HepG2 (cell line): ENCODE data around the gene RAD51C. TPM values are rescaled to one million over a fixed set of nuclear protein-coding genes. Genes with fewer than 3 reads are reported as not detected.
A peak's percentile ranks its signal among the peaks of the same experiment; 100 is the strongest.
"Not testable (repeated sequence)": the region's sequence is repeated elsewhere in the genome, so short reads cannot be mapped to it uniquely, and the experiment has no call there.

Experiments used
- ATAC-seq: fragments of 200-7000 bp; cut with Tn5 transposase; 3 replicates; pipeline ENCODE4 v1.9.1; 2020; ENCODE audit warnings: mild to moderate bottlenecking, moderate library complexity
- BruUV-seq: library from RNA; stranded (reverse); fragments of 400-500 nt; replicated peaks from 2 replicates; lab custom pipeline; 2021; lab: Mats Ljungman, UMichigan
- CTCF ChIA-PET: fragments of 300-600 bp; formaldehyde crosslinking; extraction: SDS; loops from one replicate; lab custom pipeline; 2021; ENCODE audit warnings: low total read pairs, inconsistent platforms, low intra/inter-chr PET ratio; lab: Yijun Ruan, JAX
- POLR2A ChIA-PET: fragments of 350-600 bp; sonication (Branson Sonifier 250); formaldehyde crosslinking; loops from one replicate; lab custom pipeline; 2020; ENCODE audit warnings: antibody characterized with exemption, inconsistent platforms; lab: Yijun Ruan, JAX
- DNase-seq: peaks from one replicate; pipeline ENCODE4 v3.0.0-alpha.2; 2015; ENCODE audit warnings: low spot score
- FAIRE-seq: peaks from 3 replicates; lab custom pipeline; 2011; peaks lifted over from hg19 to GRCh38; lab: Jason Lieb, UNC
- H2AFZ ChIP-seq: one replicate; pipeline ENCODE4 v1.6.1; 2011; ENCODE audit warnings: low read length, inconsistent platforms
- H3K27ac ChIP-seq: fragments of 300-600 bp; 3 replicates; pipeline ENCODE4 v1.8.0; 2011; ENCODE audit warnings: mixed run types, mild to moderate bottlenecking, mixed read lengths, low read length, inconsistent platforms; ENCODE audit not compliant: insufficient read depth; ENCODE audit errors: extremely low read length
- H3K27me3 ChIP-seq, 2 experiments: fragments of 200-600 bp in 1 of 2; 2 replicates in 1 of 2; 3 replicates in 1 of 2; pipeline versions ENCODE4 v1.6.0 to v1.8.0; 2011; ENCODE audit warnings: low read length in 2 of 2, mild to moderate bottlenecking in 2 of 2, moderate library complexity in 2 of 2, inconsistent platforms in 1 of 2; ENCODE audit not compliant: insufficient read depth in 2 of 2, control insufficient read depth in 1 of 2
- H3K36me3 ChIP-seq, 2 experiments: fragments of 200-600 bp in 1 of 2; replicated peaks in 1 of 2; 2 replicates in 1 of 2; 3 replicates in 1 of 2; pipeline versions ENCODE4 v1.5.1 to v1.8.0; 2011; ENCODE audit warnings: low read length in 2 of 2, inconsistent platforms in 1 of 2; ENCODE audit not compliant: insufficient read depth in 2 of 2, control insufficient read depth in 1 of 2
- H3K4me1 ChIP-seq: 2 replicates; pipeline ENCODE4 v1.5.1; 2012; ENCODE audit warnings: low read length, inconsistent platforms; ENCODE audit not compliant: insufficient read depth
- H3K4me2 ChIP-seq: 2 replicates; pipeline ENCODE4 v1.6.0; 2011; ENCODE audit warnings: low read depth, low read length, inconsistent platforms
- H3K4me3 ChIP-seq, 3 experiments: fragments of 200-600 bp in 1 of 3; sonication (generic), shearing (Covaris generic) in 1 of 3; replicated peaks in 1 of 3; 2 replicates each; pipeline ENCODE4 v1.5.1; 2011 to 2016; ENCODE audit warnings: low read length in 3 of 3, inconsistent platforms in 2 of 3, low read depth in 2 of 3, mild to moderate bottlenecking in 2 of 3, control low read depth in 1 of 3, mixed read lengths in 1 of 3; ENCODE audit not compliant: insufficient read depth in 1 of 3
- H3K79me2 ChIP-seq: one replicate; pipeline ENCODE4 v1.6.1; 2011; ENCODE audit warnings: low read length, inconsistent platforms; ENCODE audit not compliant: insufficient read depth
- H3K9ac ChIP-seq: 2 replicates; pipeline ENCODE4 v1.6.0; 2011; ENCODE audit warnings: mild to moderate bottlenecking, low read depth, low read length, inconsistent platforms; ENCODE audit not compliant: insufficient read depth
- H3K9me3 ChIP-seq: 2 replicates; pipeline ENCODE4 v1.5.1; 2012; ENCODE audit warnings: mild to moderate bottlenecking, low read length
- H4K20me1 ChIP-seq: 2 replicates; pipeline ENCODE4 v1.6.0; 2011; ENCODE audit warnings: inconsistent platforms, mild to moderate bottlenecking, low read length, moderate library complexity; ENCODE audit not compliant: insufficient read depth
- BHLHE40 ChIP-seq: IDR thresholded peaks from 2 replicates; pipeline ENCODE4 v1.6.1; 2011; ENCODE audit warnings: low read length, improper control_type of control experiment
- ZEB1 ChIP-seq: IDR thresholded peaks from 2 replicates; pipeline ENCODE4 v1.6.1; 2012; ENCODE audit warnings: mild to moderate bottlenecking, low read depth, inconsistent platforms; ENCODE audit not compliant: insufficient replicate concordance
- ZNF44 ChIP-seq: sonication (generic); formaldehyde crosslinking; IDR thresholded peaks from 2 replicates; pipeline ENCODE4 v1.5.1; 2020; ENCODE audit warnings: mild to moderate bottlenecking, missing genetic modification reagents
- ZNF792 ChIP-seq: IDR thresholded peaks from 2 replicates; pipeline ENCODE4 v1.6.1; 2016
- WGBS: methylation state at CpG from one replicate; pipeline ENCODE4 v1.1.6; 2017; ENCODE audit warnings: low lambda C conversion rate; 5-methylcytosine and 5-hydroxymethylcytosine counted together
- in situ Hi-C: cut with HindIII; loops from 2 replicates; pipeline ENCODE4 v1.10.0; 2017; ENCODE audit warnings: low pct_unique_long_range_greater_than_20kb; ENCODE audit not compliant: extremely low pct_ligation_motif_present
- intact Hi-C: fragments of 100-400 bp; cut with micrococcal nuclease; formaldehyde crosslinking; loops from one replicate; pipeline ENCODE4 v1.10.0; 2022; ENCODE audit not compliant: unreplicated experiment
- polyA plus RNA-seq, 8 experiments: library from polyadenylated mRNA; depleted of rRNA in 3 of 8; stranded (reverse) in 7 of 8; unstranded in 1 of 8; fragments of >200 nt; fragmentation: Illumina TruSeq in 4 of 8; extraction: Trizol in 4 of 8; gene quantifications; 2 replicates each; pipeline versions ENCODE4 v1.2.1 to v1.2.3, GENCODE V29; 2011 to 2016; ENCODE audit warnings: low read depth in 4 of 8, missing spikeins in 1 of 8, mixed read lengths in 1 of 8; ENCODE audit not compliant: insufficient read depth in 1 of 8
- total RNA-seq, 5 experiments: library from RNA; depleted of rRNA; stranded (reverse); fragments of >200 nt; fragmentation: Illumina TruSeq; extraction: Trizol; gene quantifications; 2 replicates each; pipeline ENCODE4 v1.2.3, GENCODE V29; 2016; ENCODE audit warnings: low read depth in 1 of 5
- TF ChIP-seq, protein P1 (sequence below): sonication (generic); formaldehyde crosslinking; IDR thresholded peaks from 2 replicates; pipeline ENCODE4 v1.8.0; 2022; ENCODE audit warnings: mild to moderate bottlenecking, missing genetic modification reagents, moderate library complexity

RAD51C gene
- total and polyA plus RNA-seq, 2 of the 13 experiments (the other 11 are each of a cell fraction or from before 2014, with no cell fraction given) = 38.5 to 106 TPM

DNA sequence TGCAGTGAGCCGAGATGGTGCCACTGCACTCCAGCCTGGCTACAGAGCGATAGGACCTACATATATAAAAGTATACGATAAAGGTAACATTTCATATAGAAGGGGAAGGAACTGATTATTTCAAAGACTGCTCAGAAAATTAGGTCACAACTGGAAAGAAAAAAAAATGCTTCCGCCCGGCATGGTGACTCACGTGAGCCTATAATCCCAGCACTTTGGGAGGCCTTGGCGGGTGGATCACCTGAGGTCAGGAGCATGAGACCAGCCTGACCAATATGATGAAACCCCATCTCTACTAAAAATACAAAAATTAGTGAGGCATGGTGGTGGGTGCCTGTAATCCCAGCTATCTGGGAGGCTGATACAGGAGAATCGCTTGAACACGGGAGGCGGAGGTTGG lies 8.4 kb upstream of the RAD51C start:
- WGBS = 57% methylated on average over 10 of the region's 10 CpGs
- TF ChIP-seq, protein P1, sequence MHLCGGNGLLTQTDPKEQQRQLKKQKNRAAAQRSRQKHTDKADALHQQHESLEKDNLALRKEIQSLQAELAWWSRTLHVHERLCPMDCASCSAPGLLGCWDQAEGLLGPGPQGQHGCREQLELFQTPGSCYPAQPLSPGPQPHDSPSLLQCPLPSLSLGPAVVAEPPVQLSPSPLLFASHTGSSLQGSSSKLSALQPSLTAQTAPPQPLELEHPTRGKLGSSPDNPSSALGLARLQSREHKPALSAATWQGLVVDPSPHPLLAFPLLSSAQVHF (CRISPR knock-in tag) = no peak
- TF ChIP-seq ZNF44 (CRISPR knock-in tag) = no peak
- TF ChIP-seq ZEB1 = no peak
- TF ChIP-seq BHLHE40 = peak; percentile 63
- TF ChIP-seq ZNF792 (CRISPR knock-in tag) = no peak
- ATAC-seq (no peak), FAIRE-seq (no peak), DNase-seq (no peak)
- peaks cover 12% of the 10 kb centered on the region; the same call in 1 of the 2 replicates for H3K4me1 ChIP-seq
- H3K9me3 ChIP-seq = no peaks in the 10 kb centered on the region
- H3K27ac ChIP-seq = no peak overlapping the region
- no TSS peak for BruUV-seq
- POLR2A ChIA-PET = interaction anchor here (1.3 to 2.9 kb wide), 2 partner anchors 24 to 52 kb away, joined by 6 to 8 read pairs; no protein-coding TSS in a partner anchor
- no peaks in the 10 kb centered on the region for H3K79me2 ChIP-seq
- intact Hi-C loops (no loop called here), in situ Hi-C loops (no loop called here)
- H3K36me3 ChIP-seq = no peaks in the 10 kb centered on the region
- H3K9ac ChIP-seq = no peak overlapping the region
- H3K4me3 ChIP-seq = no peak overlapping the region
- no peak overlapping the region for H2AFZ ChIP-seq
- H3K4me2 ChIP-seq = no peak overlapping the region
- H3K27me3 ChIP-seq = peaks cover 1 to 13% of the 10 kb centered on the region in 2 experiments; a peak in 1 of 5 replicates
- CTCF ChIA-PET = no interaction called here
- H4K20me1 ChIP-seq = no peaks in the 10 kb centered on the region

DNA sequence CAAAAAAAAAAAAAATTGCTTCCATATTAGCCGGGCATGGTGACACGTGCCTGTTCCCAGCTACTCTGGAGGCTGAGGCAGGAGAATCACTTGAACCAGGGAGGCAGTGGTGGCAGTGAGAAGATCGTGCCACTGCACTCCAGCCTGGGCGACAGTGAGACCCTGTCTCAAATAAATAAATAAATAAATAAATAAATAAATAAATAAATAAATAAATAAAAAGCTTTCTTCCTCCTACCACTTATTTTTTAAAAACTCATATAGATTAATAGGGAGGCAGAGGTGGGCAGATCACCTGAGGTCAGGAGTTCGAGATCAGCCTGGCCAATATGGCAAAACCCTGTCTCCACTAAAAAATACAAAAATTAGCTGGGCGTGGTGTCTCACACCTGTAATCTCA lies 7.9 kb upstream of the RAD51C start:
- H3K36me3 ChIP-seq, H3K4me2 ChIP-seq, ATAC-seq, in situ Hi-C loops, DNase-seq, H3K9me3 ChIP-seq, intact Hi-C loops, FAIRE-seq, H3K27me3 ChIP-seq, BruUV-seq, H3K9ac ChIP-seq, H3K4me3 ChIP-seq, H4K20me1 ChIP-seq, H2AFZ ChIP-seq, H3K4me1 ChIP-seq, H3K79me2 ChIP-seq, H3K27ac ChIP-seq, CTCF ChIA-PET: not testable (repeated sequence)
- 70% methylated on average over 6 of the region's 6 CpGs for WGBS
- POLR2A ChIA-PET = interaction anchor here (1.3 to 2.9 kb wide), 2 partner anchors 25 to 53 kb away, joined by 6 to 8 read pairs; no protein-coding TSS in a partner anchor
